COLO668 (cell line): ENCODE results near the gene SMARCA2.

Source experiments
- DNase-seq: peaks from one replicate; lab custom pipeline; 2025; ENCODE audit not compliant: unreplicated experiment; lab: John Stamatoyannopoulos, UW

SMARCA2 gene

DNA sequence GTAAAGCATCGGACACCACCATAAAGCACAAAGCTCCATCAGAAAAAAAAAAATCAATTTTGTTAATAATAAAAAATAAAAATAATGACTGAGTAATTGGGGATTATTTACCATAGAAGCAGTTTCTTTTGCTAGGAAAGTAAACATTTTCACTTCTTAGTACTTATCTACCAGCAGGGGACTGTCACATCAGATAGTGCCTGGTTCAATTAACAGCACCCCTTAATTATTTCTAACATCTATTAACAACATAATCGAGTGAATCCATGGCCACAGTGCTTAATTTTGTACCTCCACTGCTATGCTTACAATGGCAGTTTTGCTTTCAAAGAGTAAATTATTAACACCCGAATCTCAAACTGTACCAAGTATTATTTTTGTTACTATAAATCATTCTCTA lies 221.7 kb downstream of the SMARCA2 start:
- no peak for DNase-seq

DNA sequence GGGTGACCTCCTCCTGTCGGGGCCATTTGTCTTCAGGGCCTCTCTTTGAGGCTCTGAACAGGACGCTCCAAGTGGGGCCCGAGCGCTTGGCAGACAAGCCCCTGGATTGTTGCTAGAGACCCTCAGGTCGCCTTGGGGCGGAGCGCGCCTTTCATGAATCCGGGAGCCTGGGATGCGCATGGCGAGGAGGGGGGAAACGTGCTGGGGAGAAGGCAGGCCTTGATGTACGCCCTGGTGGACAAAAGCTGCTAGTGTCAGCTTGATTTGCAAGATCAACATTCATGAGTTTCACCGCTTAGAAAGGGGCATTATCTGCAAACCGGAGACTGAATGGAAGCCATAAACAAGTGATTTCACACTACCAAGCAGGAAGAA lies 226.3 kb downstream of the SMARCA2 start:
- DNase-seq = no peak

DNA sequence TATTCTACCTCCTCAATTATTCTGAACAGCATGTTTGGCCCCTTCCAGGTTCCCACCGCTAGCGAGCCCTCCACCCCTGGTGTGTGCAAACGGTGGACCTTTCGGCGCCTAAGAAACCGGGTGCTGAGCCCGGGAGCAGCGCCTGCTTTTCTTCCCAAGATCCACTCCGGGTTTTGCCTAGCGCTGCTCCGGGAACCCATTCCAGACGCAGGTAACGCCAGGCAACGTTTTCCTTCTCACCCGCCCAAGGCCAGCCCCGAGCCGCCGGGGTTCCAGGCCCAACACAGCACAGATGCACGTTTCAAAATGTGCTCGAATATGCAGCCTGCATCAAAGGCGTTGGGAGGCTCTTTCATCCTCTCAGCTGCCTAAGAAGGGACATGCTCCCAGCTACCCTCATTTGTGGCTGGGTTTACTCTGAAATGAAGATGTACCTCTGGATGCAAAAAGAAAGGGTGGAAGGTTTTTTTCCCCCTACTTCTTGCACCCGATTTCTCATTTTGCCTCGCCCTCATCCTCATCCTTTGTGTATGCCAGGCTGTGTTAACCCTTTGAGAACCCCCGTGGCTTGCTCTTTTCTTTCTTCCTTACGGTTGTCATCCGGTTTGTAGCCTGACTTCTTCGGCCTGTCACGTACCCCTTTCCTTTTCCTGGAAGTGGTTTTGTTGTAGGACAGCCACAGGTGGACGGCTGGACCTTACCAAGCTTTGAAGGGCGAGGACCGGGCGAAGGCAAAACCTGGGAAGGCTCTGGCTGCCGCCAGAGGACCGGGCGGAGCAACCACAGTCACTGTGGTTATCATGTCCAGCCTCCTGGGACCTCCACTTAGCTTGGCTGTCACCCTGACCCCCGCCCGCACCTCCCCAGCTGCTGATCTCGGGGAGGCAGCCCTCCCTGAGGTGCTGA lies 226.9 kb downstream of the SMARCA2 start:
- DNase-seq = peak; percentile 79

DNA sequence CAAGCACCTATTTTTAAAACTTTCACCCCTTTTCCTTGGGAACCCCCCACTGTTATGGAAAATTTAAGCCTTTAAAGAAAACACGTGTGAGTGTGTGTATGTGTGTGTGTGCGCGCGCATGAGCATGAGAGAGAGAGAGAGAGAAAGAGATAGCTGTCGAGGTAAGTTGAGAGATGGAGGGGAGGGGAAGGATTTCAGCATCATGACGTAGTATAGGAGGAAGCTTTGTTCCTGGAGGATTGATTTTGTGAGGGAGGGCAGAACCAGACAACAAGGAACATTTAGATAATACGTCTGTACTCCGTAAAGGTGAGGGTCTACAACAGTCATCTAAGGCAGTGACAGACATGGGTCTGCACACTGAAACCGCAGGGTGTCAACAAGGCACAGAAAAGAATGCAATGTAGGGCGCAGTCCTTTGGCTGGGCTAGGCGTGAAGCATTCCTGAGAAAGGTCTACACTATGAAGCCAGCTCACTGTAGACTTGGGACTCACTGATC lies 227.7 kb downstream of the SMARCA2 start:
- no peak for DNase-seq
